Karpas-422 (cell line): ENCODE results near the gene ADI1. TPM values are rescaled to one million over a fixed set of nuclear protein-coding genes. Genes with fewer than 3 reads are reported as not detected.

ENCODE experiments used
- DNase-seq: peaks from one replicate; pipeline ENCODE4 v3.0.0-alpha.2; 2015
- H2AFZ ChIP-seq: fragments of 200-600 bp; sonication (generic); 2 replicates; pipeline ENCODE4 v1.6.1; 2014; ENCODE audit warnings: antibody characterized with exemption, low read length, mixed read lengths
- H3K27ac ChIP-seq: fragments of 200-600 bp; sonication (generic); 2 replicates; pipeline ENCODE4 v1.5.1; 2014; ENCODE audit warnings: mild to moderate bottlenecking, low read length, moderate library complexity
- H3K27me3 ChIP-seq: fragments of 200-600 bp; sonication (generic); 2 replicates; pipeline ENCODE4 v1.6.1; 2014; ENCODE audit warnings: low read length, mixed read lengths
- H3K36me3 ChIP-seq: fragments of 200-600 bp; sonication (generic); 2 replicates; pipeline ENCODE4 v1.6.1; 2014; ENCODE audit warnings: low read length, mixed read lengths; ENCODE audit not compliant: insufficient read depth
- H3K4me1 ChIP-seq: fragments of 200-600 bp; sonication (generic); 2 replicates; pipeline ENCODE4 v1.6.1; 2014; ENCODE audit warnings: mild to moderate bottlenecking, low read length, mixed read lengths
- H3K4me2 ChIP-seq: fragments of 200-600 bp; sonication (generic); 2 replicates; pipeline ENCODE4 v1.6.1; 2014; ENCODE audit warnings: low read length, low read depth, mild to moderate bottlenecking; ENCODE audit not compliant: poor library complexity, severe bottlenecking
- H3K4me3 ChIP-seq: fragments of 200-600 bp; sonication (generic); 2 replicates; pipeline ENCODE4 v1.5.1; 2014; ENCODE audit warnings: mild to moderate bottlenecking, antibody characterized with exemption, low read length, mixed read lengths
- H3K79me2 ChIP-seq: fragments of 200-600 bp; sonication (generic); 2 replicates; pipeline ENCODE4 v1.6.1; 2014; ENCODE audit warnings: mild to moderate bottlenecking, low read length, mixed read lengths
- H3K9ac ChIP-seq: fragments of 200-600 bp; sonication (generic); 2 replicates; pipeline ENCODE4 v1.6.0; 2014; ENCODE audit warnings: low read length
- H3K9me2 ChIP-seq: fragments of 200-600 bp; sonication (generic), shearing (Covaris generic); replicated peaks from 2 replicates; pipeline ENCODE4 v1.6.0; 2014; ENCODE audit warnings: mild to moderate bottlenecking, low read length, moderate library complexity; ENCODE audit not compliant: insufficient read depth
- H3K9me3 ChIP-seq: fragments of 300-700, 200-600 bp; sonication (generic); 2 replicates; pipeline ENCODE4 v1.6.1; 2014; ENCODE audit warnings: low read length, mixed read lengths
- H4K20me1 ChIP-seq: fragments of 200-600 bp; sonication (generic); 2 replicates; pipeline ENCODE4 v1.6.1; 2014; ENCODE audit warnings: mild to moderate bottlenecking, antibody characterized with exemption, low read length, low read depth; ENCODE audit not compliant: insufficient read depth
- total RNA-seq: library from RNA; depleted of rRNA; stranded (reverse); fragments of >200 nt; shearing (Covaris generic); gene quantifications from 2 replicates; pipeline ENCODE4 v1.2.3, GENCODE V29; 2014; ENCODE audit warnings: low replicate concordance

The ADI1 gene
- total RNA-seq, 1 experiment from 2014 or later, result 68.6 TPM

GRCh38 chr2:3463186-3463835, 56.0 kb downstream of the ADI1 start:
- no peak for DNase-seq
- H2AFZ ChIP-seq, result no peak overlapping the region
- no peaks in the 10 kb centered on the region for H3K79me2 ChIP-seq
- H3K4me1 ChIP-seq, result peaks cover 33% of the 10 kb centered on the region
- peak overlapping the region; percentile 90 for H3K27ac ChIP-seq
- no peaks in the 10 kb centered on the region for H3K9me3 ChIP-seq
- peaks cover 6% of the 10 kb centered on the region for H3K36me3 ChIP-seq
- H3K9ac ChIP-seq, result peak overlapping the region; percentile 41
- H3K27me3 ChIP-seq, result no peaks in the 10 kb centered on the region
- no peaks in the 10 kb centered on the region for H3K9me2 ChIP-seq
- peak overlapping the region; percentile 65 for H3K4me2 ChIP-seq
- no peak overlapping the region for H3K4me3 ChIP-seq
- H4K20me1 ChIP-seq, result no peaks in the 10 kb centered on the region

- Histone ChIP-seq H3K4me1 (peaks cover 33% of the 10 kb centered on the region), H4K20me1 (no peaks in the 10 kb centered on the region), H3K9ac (peak overlapping the region; percentile 41), H2AFZ (no peak overlapping the region), H3K4me3 (0 out of 2 replicates have a peak overlapping the region, but pooled peaks have one; percentile 18), H3K79me2 (no peaks in the 10 kb centered on the region), H3K27me3 (no peaks in the 10 kb centered on the region), H3K4me2 (peak overlapping the region; percentile 65), H3K36me3 (peaks cover 6% of the 10 kb centered on the region), H3K9me2 (no peaks in the 10 kb centered on the region), H3K27ac (peak overlapping the region; percentile 90), H3K9me3 (no peaks in the 10 kb centered on the region)
- peak; percentile 61 for DNase-seq
These were observed 56.7 kb downstream of the ADI1 start for GRCh38 chr2:3462493-3463104.

GRCh38 chr2:3461801-3462492, 57.4 kb downstream of the ADI1 start:
- DNase-seq, result peak; percentile 92
- Histone ChIP-seq H4K20me1 (no peaks in the 10 kb centered on the region), H3K4me3 (peak overlapping the region; percentile 47; the same call in 1 of the 2 replicates), H3K27ac (peak overlapping the region; percentile 90), H3K27me3 (no peaks in the 10 kb centered on the region), H3K79me2 (no peaks in the 10 kb centered on the region), H2AFZ (no peak overlapping the region), H3K9me2 (no peaks in the 10 kb centered on the region), H3K36me3 (peaks cover 7% of the 10 kb centered on the region), H3K4me1 (peaks cover 33% of the 10 kb centered on the region), H3K4me2 (peak overlapping the region; percentile 65), H3K9me3 (no peaks in the 10 kb centered on the region), H3K9ac (peak overlapping the region; percentile 41)

GRCh38 chr2:3460831-3461800, 58.2 kb downstream of the ADI1 start:
- no peaks in the 10 kb centered on the region for H4K20me1 ChIP-seq
- H3K4me2 ChIP-seq, result peak overlapping the region; percentile 65
- peaks cover 12% of the 10 kb centered on the region; the same call in 1 of the 2 replicates for H3K36me3 ChIP-seq
- peak overlapping the region; percentile 29 for H3K9ac ChIP-seq
- peaks cover 33% of the 10 kb centered on the region for H3K4me1 ChIP-seq
- no peaks in the 10 kb centered on the region for H3K79me2 ChIP-seq
- no peak overlapping the region for H2AFZ ChIP-seq
- no peaks in the 10 kb centered on the region for H3K9me2 ChIP-seq
- no peak for DNase-seq
- no peaks in the 10 kb centered on the region for H3K27me3 ChIP-seq
- peak overlapping the region; percentile 90 for H3K27ac ChIP-seq
- H3K4me3 ChIP-seq, result peak overlapping the region; percentile 47; the same call in 1 of the 2 replicates
- H3K9me3 ChIP-seq, result no peaks in the 10 kb centered on the region

GRCh38 chr2:3460156-3460555, 59.2 kb downstream of the ADI1 start:
- Histone ChIP-seq H3K9ac (no peak overlapping the region), H3K4me3 (no peak overlapping the region), H3K27ac (peak overlapping the region; percentile 90; the same call in 1 of the 2 replicates), H3K9me2 (no peaks in the 10 kb centered on the region), H4K20me1 (no peaks in the 10 kb centered on the region), H3K27me3 (no peaks in the 10 kb centered on the region), H3K79me2 (no peaks in the 10 kb centered on the region), H2AFZ (no peak overlapping the region), H3K9me3 (no peaks in the 10 kb centered on the region), H3K36me3 (peaks cover 16% of the 10 kb centered on the region; the same call in 1 of the 2 replicates), H3K4me2 (no peak overlapping the region), H3K4me1 (peaks cover 33% of the 10 kb centered on the region)
- DNase-seq, result no peak

GRCh38 chr2:3459185-3460015, 59.9 kb downstream of the ADI1 start:
- peaks cover 16% of the 10 kb centered on the region; the same call in 1 of the 2 replicates for H3K36me3 ChIP-seq
- no peak overlapping the region for H3K4me2 ChIP-seq
- H3K27me3 ChIP-seq, result no peaks in the 10 kb centered on the region
- H3K9me2 ChIP-seq, result no peaks in the 10 kb centered on the region
- H2AFZ ChIP-seq, result no peak overlapping the region
- H3K4me3 ChIP-seq, result no peak overlapping the region
- no peak overlapping the region for H3K9ac ChIP-seq
- H3K79me2 ChIP-seq, result no peaks in the 10 kb centered on the region
- H3K4me1 ChIP-seq, result peaks cover 33% of the 10 kb centered on the region
- no peak overlapping the region for H3K27ac ChIP-seq
- DNase-seq, result no peak
- H4K20me1 ChIP-seq, result no peaks in the 10 kb centered on the region
- no peaks in the 10 kb centered on the region for H3K9me3 ChIP-seq
